ENCODE results near the gene KIF20A. TPM values are rescaled to one million over a fixed set of nuclear protein-coding genes. Genes with fewer than 3 reads are reported as not detected.

The KIF20A gene
- total RNA-seq (2022): 83.7 and 84.9 TPM in 2 replicates
- percentile 84 among the genes with signal in this experiment for Bru-seq, nascent RNA
- BruChase-seq, experiment 1, labeled RNA remaining after a 2-hour chase: percentile 85 among the genes with signal in this experiment
- percentile 93 among the genes with signal in this experiment for BruChase-seq, experiment 2, labeled RNA remaining after a 6-hour chase
- long read RNA-seq, transcript KIF20A-201 (19 exons, 3,201 nt): major isoform, 169 of 212 reads
- long read RNA-seq, partial matches to known transcripts: 15 of 212 reads
- long read RNA-seq, other reads (novel, unspliced or antisense): 28 of 212 reads

DNA sequence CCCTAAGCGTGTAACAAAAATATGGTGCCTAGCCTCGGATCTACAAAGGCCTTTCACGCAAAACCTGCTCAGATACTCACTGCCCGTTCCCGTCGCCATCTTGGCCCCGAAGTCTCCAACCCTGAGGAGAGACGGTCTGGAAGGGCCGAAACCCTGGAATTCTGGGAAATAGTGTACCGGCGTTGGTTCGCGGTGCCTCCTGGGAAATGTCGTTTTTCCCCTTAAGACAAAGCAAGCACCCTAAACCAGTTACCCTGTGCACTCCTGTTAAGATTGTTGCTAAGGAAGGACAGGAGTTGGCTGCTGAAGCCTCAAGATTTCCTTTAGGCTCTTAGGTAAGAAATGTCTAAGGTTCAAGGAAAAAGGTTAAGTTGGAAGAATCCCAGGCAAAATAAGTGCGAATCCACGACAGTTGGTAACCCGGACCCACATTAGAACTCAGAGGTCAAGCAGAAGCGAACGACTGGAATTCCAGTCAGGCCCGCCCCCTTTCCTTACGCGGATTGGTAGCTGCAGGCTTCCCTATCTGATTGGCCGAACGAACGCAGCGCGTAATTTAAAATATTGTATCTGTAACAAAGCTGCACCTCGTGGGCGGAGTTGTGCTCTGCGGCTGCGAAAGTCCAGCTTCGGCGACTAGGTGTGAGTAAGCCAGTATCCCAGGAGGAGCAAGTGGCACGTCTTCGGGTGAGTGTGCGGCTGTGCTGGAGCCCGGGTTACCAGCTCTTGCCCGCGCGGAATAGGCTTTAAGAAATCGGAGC is at the start of gene KIF20A, which contains the start of gene BRD8:
Gene KIF20A (plus strand): TSS at position 597 of the 761 bp plus-strand sequence. CDS start 569 bp downstream, outside the sequence.
Gene BRD8 (minus strand): TSS at position 115 of the 761 bp plus-strand sequence. CDS start 16 bp downstream, at position 99.
- TF ChIP-seq, protein P1, sequence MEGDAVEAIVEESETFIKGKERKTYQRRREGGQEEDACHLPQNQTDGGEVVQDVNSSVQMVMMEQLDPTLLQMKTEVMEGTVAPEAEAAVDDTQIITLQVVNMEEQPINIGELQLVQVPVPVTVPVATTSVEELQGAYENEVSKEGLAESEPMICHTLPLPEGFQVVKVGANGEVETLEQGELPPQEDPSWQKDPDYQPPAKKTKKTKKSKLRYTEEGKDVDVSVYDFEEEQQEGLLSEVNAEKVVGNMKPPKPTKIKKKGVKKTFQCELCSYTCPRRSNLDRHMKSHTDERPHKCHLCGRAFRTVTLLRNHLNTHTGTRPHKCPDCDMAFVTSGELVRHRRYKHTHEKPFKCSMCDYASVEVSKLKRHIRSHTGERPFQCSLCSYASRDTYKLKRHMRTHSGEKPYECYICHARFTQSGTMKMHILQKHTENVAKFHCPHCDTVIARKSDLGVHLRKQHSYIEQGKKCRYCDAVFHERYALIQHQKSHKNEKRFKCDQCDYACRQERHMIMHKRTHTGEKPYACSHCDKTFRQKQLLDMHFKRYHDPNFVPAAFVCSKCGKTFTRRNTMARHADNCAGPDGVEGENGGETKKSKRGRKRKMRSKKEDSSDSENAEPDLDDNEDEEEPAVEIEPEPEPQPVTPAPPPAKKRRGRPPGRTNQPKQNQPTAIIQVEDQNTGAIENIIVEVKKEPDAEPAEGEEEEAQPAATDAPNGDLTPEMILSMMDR (IDR thresholded peaks at IDR 0.05; ENCODE audit: insufficient read depth in 1 of 2, low read depth in 1 of 2, low read length in 1 of 2, severe bottlenecking in 1 of 2, unreplicated experiment in 1 of 2): no peak
- peaks cover 8% of the 10 kb centered on the region for H3K36me3 ChIP-seq (ENCODE audit: control insufficient read depth, insufficient read depth, low read length)
- H3K27ac Mint-ChIP-seq (ENCODE audit: unreplicated experiment): no peak within 1 kb of the TSS
- no TSS peak for BruUV-seq (replicated peaks)
- peak within 1 kb of the TSS; percentile 69 for H3K4me3 ChIP-seq (ENCODE audit: low read depth, low read length)
- H3K4me1 ChIP-seq: peaks cover 9% of the 10 kb centered on the region
- peak; percentile 95 to 98 for DNase-seq
- H3K36me3 Mint-ChIP-seq (ENCODE audit: insufficient read depth, unreplicated experiment): peaks cover 41% of the 10 kb centered on the region
- H3K9me3 ChIP-seq: no peaks in the 10 kb centered on the region
- H3K9me3 Mint-ChIP-seq (ENCODE audit: unreplicated experiment): no peaks in the 10 kb centered on the region
- no peaks in the 10 kb centered on the region for H3K27me3 Mint-ChIP-seq (ENCODE audit: insufficient read depth, unreplicated experiment)
- peaks cover 9% of the 10 kb centered on the region for H3K4me1 Mint-ChIP-seq (ENCODE audit: low read depth, unreplicated experiment)
- H3K4me3 Mint-ChIP-seq (ENCODE audit: unreplicated experiment): no peak within 1 kb of the TSS
- ChIA-PET CTCF (interaction anchor here (0.6 to 2.4 kb wide), 4 partner anchors 11 to 174 kb away, joined by 3 to 10 read pairs (median 6); partner anchors contain the start of gene KDM3B), POLR2A (interaction anchor here (0.6 to 1.3 kb wide), 12 partner anchors 10 to 1523 kb away, joined by 3 to 18 read pairs (median 4); partner anchors contain the start of genes CDC23, CDC25C and FAM53C)
- intact Hi-C loops (cut with micrococcal nuclease; ENCODE audit: unreplicated experiment): loop anchor here (1.0 to 2.0 kb wide), 2 partner anchors 35 to 152 kb away; partner anchors contain the start of genes CDC23 and CDC25C
- H3K27me3 ChIP-seq (replicated peaks; ENCODE audit: control insufficient read depth, insufficient read depth, low read length): no peaks in the 10 kb centered on the region

DNA sequence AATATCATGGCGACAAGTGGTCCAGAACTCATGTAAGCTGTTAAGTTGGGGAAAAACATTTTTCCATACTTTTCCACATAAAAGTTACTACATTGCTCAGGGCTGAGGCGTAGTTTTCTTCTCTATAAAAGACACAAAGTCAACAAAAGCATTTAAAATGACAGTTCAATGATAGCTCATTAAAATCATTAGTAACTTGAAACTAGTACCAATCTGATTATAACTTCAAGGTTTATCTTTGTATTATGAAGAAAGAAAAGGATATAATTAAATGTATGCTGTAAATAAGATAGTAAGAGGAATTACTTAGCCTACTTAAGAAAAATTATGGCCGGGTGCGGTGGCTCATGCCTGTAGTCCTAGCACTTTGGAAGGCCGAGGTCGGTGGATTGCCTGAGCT is 49.6 kb upstream of the KIF20A start:
- TF ChIP-seq, protein P1 (IDR thresholded peaks at IDR 0.05; ENCODE audit: insufficient read depth in 1 of 2, low read depth in 1 of 2, low read length in 1 of 2, severe bottlenecking in 1 of 2, unreplicated experiment in 1 of 2): no peak
- Histone ChIP-seq H3K27me3 (replicated peaks; ENCODE audit: control insufficient read depth, insufficient read depth, low read length) (no peaks in the 10 kb centered on the region), H3K9me3 (no peaks in the 10 kb centered on the region), H3K4me1 (0 out of 2 replicates have a peak, but pooled peaks cover 6% of the 10 kb centered on the region), H3K4me3 (ENCODE audit: low read depth, low read length) (no peak overlapping the region), H3K36me3 (ENCODE audit: control insufficient read depth, insufficient read depth, low read length) (no peaks in the 10 kb centered on the region)
- no peak for DNase-seq
- intact Hi-C loops (cut with micrococcal nuclease; ENCODE audit: unreplicated experiment): no loop called here
- H3K9me3 Mint-ChIP-seq (ENCODE audit: unreplicated experiment): no peaks in the 10 kb centered on the region
- POLR2A ChIA-PET: no interaction called here
- H3K27me3 Mint-ChIP-seq (ENCODE audit: insufficient read depth, unreplicated experiment): no peaks in the 10 kb centered on the region
- CTCF ChIA-PET: interaction anchor here (0.5 to 0.6 kb wide), 2 partner anchors 49 to 207 kb away, joined by 3 to 4 read pairs; no protein-coding TSS in a partner anchor
- H3K36me3 Mint-ChIP-seq (ENCODE audit: insufficient read depth, unreplicated experiment): no peaks in the 10 kb centered on the region
- no TSS peak for BruUV-seq (replicated peaks)
- H3K4me3 Mint-ChIP-seq (ENCODE audit: unreplicated experiment): no peak overlapping the region
- H3K27ac Mint-ChIP-seq (ENCODE audit: unreplicated experiment): no peak overlapping the region
- H3K4me1 Mint-ChIP-seq (ENCODE audit: low read depth, unreplicated experiment): peaks cover 10% of the 10 kb centered on the region

DNA sequence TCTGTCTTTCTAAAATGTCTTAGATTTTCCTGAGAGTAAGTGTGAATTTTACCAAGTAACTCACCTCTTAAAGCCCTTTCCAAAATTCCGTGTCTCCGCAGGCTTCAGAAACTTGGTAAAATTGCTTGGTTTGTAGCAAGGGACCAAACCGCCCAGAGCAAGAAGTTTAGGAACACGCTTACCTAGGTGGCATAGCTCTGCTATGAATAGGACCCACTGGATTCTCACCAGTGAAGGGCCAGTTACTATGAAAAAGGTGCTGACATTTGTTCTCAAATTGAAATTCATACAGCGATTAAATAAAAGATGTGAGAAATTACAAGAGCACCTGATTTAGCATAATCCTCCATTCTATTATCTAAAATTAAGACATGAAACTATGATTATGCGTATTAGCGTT is 46.4 kb upstream of the KIF20A start:
- DNase-seq: no peak
- no peaks in the 10 kb centered on the region for H3K9me3 ChIP-seq
- intact Hi-C loops (cut with micrococcal nuclease; ENCODE audit: unreplicated experiment): no loop called here
- TF ChIP-seq, protein P1 (IDR thresholded peaks at IDR 0.05; ENCODE audit: insufficient read depth in 1 of 2, low read depth in 1 of 2, low read length in 1 of 2, severe bottlenecking in 1 of 2, unreplicated experiment in 1 of 2): no peak
- CTCF ChIA-PET: interaction anchor here (0.8 to 2.8 kb wide), 9 partner anchors 37 to 472 kb away, joined by 3 to 24 read pairs (median 6); no protein-coding TSS in a partner anchor
- H3K4me1 Mint-ChIP-seq (ENCODE audit: low read depth, unreplicated experiment): peaks cover 10% of the 10 kb centered on the region
- no peaks in the 10 kb centered on the region for H3K36me3 Mint-ChIP-seq (ENCODE audit: insufficient read depth, unreplicated experiment)
- peak overlapping the region; percentile 32 for H3K4me3 ChIP-seq (ENCODE audit: low read depth, low read length)
- no peaks in the 10 kb centered on the region for H3K27me3 Mint-ChIP-seq (ENCODE audit: insufficient read depth, unreplicated experiment)
- no TSS peak for BruUV-seq (replicated peaks)
- H3K27ac Mint-ChIP-seq (ENCODE audit: unreplicated experiment): no peak overlapping the region
- POLR2A ChIA-PET: no interaction called here
- no peaks in the 10 kb centered on the region for H3K27me3 ChIP-seq (replicated peaks; ENCODE audit: control insufficient read depth, insufficient read depth, low read length)
- 0 out of 2 replicates have a peak, but pooled peaks cover 6% of the 10 kb centered on the region for H3K4me1 ChIP-seq
- H3K36me3 ChIP-seq (ENCODE audit: control insufficient read depth, insufficient read depth, low read length): no peaks in the 10 kb centered on the region
- H3K4me3 Mint-ChIP-seq (ENCODE audit: unreplicated experiment): peak overlapping the region; percentile 58
- no peaks in the 10 kb centered on the region for H3K9me3 Mint-ChIP-seq (ENCODE audit: unreplicated experiment)

Data from Caco-2 (cell line).